ENCODE measurements around the gene ZNF407.

The ZNF407 gene

GRCh38 chr18:74679006-74679678 lies 81.5 kb downstream of the ZNF407 start:
- no peak for DNase-seq (ENCODE audit: low spot score)

- DNase-seq (ENCODE audit: low spot score), result no peak
These were observed 82.0 kb downstream of the ZNF407 start for GRCh38 chr18:74679679-74680076.

DNA sequence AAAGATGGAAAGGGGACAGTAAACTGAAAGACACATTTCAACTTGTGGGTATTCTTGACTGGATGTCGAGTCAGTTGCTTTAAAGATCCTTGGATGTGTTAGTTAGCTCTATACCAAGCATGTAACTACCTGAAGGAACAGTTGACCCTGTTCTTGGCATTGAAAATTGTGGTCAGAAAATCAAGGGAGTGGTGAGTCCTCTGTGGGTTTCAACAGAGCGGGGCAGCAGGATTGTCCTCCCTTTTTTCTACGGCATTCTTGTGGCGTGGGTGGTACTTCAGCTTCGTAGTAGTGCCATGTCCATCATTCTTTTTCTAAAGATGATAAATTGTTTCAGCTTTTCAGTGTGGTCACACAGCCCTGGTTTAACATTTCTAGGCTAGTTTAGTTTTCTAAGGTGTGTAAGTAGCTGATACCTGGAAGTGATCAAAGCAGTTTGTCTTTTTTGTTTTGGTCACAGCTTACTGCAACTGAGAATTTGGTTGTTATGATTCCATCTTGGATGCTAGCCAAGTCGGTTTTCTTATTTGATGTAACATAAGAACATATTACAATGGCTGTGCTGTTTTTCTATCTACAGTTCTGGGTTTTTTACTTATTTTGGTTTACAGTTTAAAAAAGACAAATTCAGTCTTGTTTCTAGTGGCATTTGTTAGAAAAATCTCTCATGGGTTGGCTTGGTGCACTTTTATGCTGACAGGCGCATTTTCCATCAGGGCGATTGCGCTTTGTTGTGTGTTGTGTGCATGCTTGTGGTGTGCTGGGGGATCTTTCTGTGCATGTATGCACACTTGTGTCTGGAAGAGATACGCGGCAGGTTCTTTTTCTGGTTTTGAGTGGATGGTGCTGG lies 84.7 kb downstream of the ZNF407 start:
- DNase-seq (ENCODE audit: low spot score), result no peak

GRCh38 chr18:74682991-74683297 lies 85.3 kb downstream of the ZNF407 start:
- no peak for DNase-seq (ENCODE audit: low spot score)

GRCh38 chr18:74683573-74683972 lies 85.9 kb downstream of the ZNF407 start:
- no peak for DNase-seq (ENCODE audit: low spot score)

- peak; percentile 20 for DNase-seq (ENCODE audit: low spot score)
These were observed 91.6 kb downstream of the ZNF407 start for GRCh38 chr18:74689251-74689650.

- no peak for DNase-seq (ENCODE audit: low spot score)
These were observed 94.8 kb downstream of the ZNF407 start for GRCh38 chr18:74692367-74693013.

- DNase-seq (ENCODE audit: low spot score), result no peak
These were observed 96.8 kb downstream of the ZNF407 start for GRCh38 chr18:74694436-74694835.

GRCh38 chr18:74695170-74695569 lies 97.5 kb downstream of the ZNF407 start:
- DNase-seq (ENCODE audit: low spot score), result no peak

GRCh38 chr18:74698881-74699280 lies 101.2 kb downstream of the ZNF407 start:
- DNase-seq (ENCODE audit: low spot score), result no peak

GRCh38 chr18:74699455-74699854 lies 101.8 kb downstream of the ZNF407 start:
- DNase-seq (ENCODE audit: low spot score), result no peak

DNA sequence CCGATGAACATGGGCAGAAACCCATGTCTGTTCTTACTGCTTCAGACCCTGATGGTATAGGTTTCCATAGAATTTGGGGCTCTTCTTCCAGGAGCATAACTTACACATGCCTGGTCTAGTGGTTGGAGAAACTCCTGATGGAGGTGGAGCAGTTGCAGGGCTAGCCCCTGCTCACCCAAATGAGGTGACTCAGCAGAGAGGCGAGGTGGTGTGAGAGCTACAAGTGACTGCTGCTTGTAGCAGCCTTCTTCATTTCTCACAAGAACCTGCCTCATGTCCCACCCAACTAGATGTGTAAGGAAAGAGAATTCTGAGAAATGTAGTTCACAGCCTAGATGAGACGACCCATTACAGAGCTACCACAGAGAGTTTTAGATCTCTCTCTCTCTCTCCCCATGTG lies 105.3 kb downstream of the ZNF407 start:
- no peak for DNase-seq (ENCODE audit: low spot score)

GRCh38 chr18:74708169-74708568 lies 110.5 kb downstream of the ZNF407 start:
- no peak for DNase-seq (ENCODE audit: low spot score)

DNA sequence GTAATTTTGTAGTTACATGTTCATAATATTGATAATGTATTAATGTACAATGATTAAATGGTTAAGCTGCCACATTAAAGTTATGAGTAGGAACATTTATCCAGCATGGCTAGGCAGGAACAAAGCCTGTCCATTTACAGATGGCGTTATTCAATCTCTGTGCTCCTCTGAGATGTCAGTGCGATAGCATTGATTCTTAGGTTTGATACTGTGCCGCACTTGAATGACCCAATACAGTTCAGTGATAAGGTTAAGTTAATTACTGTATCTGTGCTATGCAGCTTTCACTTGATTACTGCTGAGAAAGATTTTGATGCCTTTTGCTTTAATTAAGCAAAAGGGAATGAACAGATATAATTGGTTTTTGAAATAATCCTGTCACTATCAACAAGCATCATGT lies 111.8 kb downstream of the ZNF407 start:
- no peak for DNase-seq (ENCODE audit: low spot score)

- no peak for DNase-seq (ENCODE audit: low spot score)
These were observed 116.5 kb downstream of the ZNF407 start for GRCh38 chr18:74714120-74714519.

DNA sequence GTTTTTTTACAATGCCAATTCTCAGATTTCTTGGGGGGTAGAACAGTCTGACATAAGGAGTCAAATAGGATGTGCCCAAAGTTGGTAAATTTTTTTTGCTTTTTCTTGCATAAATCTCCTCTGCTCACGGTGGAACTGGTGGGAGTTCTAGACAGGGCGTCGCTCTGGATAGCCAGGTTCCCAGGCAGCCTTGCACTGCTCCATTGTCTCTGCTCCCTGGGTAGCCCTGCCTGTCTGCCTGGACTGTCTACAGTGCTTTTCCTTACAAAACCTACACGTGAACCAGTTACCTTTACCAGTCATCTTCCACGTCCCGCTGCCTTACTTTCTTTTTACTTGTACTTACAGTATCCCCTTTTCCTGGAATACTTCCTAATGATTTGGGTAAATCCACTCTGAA lies 117.1 kb downstream of the ZNF407 start:
- no peak for DNase-seq (ENCODE audit: low spot score)

- DNase-seq (ENCODE audit: low spot score), result no peak
These were observed 117.6 kb downstream of the ZNF407 start for GRCh38 chr18:74715306-74715705.

DNA sequence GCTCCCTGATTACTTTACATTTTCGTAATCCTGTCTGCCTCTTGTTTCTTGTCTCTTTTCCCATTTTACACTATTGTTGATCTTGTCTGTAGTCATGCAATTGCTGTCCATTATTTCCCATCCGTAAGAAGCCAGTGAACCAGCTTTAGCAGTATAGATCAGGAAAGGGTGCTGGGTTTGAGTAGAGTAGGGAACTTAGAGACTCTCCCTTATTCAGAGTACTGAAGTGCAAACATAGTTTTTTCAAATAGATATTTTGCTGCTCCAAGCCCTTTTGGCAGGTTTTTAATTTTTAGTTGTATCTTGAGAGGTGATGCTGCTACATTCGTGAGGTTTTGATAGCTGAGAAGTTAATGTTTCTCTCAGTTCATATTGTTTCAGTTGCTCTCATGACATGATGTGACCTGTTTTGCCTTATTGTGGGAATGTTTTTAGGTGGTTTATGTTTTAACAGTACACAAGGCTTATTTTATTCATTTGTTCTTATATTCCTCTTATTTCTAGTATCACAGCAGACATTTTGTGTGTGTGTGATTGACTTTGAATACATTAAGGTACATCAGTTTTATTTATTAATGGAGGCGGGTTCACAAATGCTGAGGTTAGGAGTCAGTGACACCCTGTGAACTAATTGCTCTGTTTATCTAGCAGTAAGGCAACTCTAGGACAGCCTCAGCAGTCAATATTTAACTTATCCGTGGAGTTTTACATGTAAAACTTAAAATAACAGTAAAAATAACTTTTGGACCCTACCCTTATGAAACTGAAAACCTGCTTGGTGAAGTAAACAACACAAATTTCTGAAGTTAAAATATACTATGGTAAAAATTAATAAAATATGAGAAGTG lies 118.4 kb downstream of the ZNF407 start:
- DNase-seq (ENCODE audit: low spot score), result no peak

GRCh38 chr18:74718312-74718711 lies 120.6 kb downstream of the ZNF407 start:
- no peak for DNase-seq (ENCODE audit: low spot score)

DNA sequence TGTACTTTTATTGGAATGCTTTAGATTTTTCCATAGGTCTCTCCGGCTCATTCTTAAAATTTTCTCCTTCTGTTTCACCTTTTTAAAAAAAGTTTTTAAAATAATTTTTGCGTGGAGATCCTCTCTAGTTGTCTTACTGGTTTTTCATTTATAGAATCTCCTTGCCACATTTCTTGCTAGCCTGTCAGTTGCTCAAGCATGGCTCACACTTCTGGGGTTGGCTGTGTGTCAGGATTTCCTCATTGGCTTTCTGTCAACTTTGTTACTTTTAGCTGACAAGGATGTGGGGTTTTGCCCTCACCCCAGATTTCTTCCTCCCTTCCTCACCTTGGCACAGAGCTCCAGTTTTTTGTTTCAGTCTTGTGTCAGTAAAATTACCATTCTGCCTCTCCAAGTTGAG lies 124.6 kb downstream of the ZNF407 start:
- DNase-seq (ENCODE audit: low spot score), result peak; percentile 37

DNA sequence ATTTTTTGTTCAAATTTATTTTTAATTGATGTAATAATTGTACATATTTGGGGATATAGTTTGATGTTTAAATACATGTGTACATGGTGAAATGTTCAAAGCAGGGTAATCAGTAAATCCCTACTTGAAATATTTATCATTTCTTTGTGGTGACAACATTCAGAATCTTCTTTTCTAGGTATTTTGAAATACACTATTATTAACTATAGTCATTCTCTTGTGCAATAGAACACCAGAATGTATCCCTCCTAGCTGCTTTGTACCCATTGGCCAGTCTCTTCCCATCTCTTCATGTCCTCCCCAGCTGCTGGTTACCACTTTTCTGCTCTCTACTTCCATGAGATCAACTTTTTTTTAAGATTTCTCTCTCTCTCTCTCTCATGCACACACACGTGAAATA lies 126.5 kb downstream of the ZNF407 start:
- DNase-seq (ENCODE audit: low spot score), result peak; percentile 49

DNA sequence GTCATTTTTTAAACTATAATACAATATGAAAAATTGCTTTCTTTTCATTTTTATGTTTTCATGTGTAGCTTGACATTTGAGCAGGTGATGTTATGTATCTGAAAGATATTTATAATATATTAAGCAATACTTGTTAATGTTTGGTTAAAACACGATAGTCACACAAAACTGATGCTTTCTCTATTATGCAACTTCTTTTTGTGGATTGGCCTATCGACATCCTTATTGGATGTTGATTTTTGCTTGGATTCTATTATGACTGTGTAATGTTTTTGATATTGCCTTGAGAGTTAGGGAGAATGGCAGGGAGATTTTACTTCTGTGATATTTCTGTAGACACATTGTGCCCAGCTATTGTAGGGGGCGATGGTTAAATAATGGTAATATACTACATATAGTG lies 128.0 kb downstream of the ZNF407 start:
- DNase-seq (ENCODE audit: low spot score), result no peak

Measured in AG20443 (cell line).